Fibroblast of skin of right quadriceps (primary cell): ENCODE results near the gene PPP1CC.

ENCODE experiments used
- DNase-seq: peaks from one replicate; pipeline ENCODE4 v3.0.0-alpha.2; 2013

Gene PPP1CC

GRCh38 chr12:110686294-110686903, 56.3 kb downstream of the PPP1CC start:
- no peak for DNase-seq

DNA sequence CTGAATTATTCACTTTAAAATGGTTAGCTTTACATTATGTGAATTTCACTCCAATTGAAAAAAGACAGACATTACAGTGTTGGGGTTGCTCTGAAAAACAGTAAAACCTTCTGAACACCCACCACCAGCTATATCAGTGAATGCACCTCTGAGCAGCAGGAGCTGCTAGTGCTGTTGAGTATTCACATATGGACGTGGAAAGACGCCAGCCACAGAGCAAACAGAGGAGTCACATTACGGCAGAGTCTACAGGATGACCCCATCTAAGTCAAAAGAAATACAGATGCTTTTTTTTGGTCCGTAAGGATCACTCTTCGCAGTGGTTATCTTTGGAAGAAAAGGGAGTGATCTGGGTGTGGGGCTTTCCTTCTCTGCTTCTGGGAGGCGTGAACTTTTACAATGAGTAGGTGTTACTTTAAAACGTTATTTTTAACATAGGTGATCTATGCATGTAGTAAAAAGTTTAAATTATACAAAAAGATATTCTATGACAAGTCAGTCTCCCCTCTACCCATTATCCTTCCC, 58.3 kb downstream of the PPP1CC start:
- no peak for DNase-seq

DNA sequence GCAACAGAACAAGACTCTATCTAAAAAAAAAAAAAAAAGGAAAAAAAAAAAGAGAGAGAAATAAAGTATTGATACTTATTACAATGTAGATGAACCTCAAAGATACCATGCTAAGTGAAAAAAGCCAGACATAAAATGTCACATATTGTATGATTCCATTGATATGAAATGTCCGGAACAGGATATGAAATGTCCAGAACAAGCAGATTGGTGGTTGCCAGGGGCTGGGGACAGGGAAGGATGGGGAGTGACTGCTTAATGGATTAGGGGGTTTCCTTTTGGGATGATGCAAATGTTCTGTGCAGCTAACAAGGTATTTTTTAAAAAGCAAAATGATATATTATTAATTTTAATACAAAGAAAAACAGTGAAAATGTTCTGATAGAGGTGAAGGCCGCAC, 58.8 kb downstream of the PPP1CC start:
- DNase-seq = no peak

DNA sequence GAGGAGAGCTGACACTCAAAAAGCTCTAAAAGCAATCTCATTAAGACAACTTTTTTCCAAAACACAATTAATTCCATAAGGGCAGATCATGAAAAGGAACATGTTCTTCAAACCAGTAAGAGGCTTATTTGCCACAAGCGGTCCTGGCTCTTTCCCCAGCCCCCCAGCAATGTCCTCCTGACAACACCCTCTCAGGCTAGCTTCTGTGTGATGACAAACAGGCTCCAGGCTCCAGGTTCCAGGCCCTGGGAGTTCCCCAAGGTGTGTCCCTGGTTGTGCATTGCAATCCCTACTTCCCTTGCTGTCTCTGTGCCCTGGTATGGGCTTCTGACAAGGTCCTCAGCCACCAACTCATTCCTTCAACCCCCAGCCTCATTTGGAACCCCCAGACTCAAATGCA, 62.7 kb downstream of the PPP1CC start:
- no peak for DNase-seq

GRCh38 chr12:110679201-110679600, 63.5 kb downstream of the PPP1CC start:
- no peak for DNase-seq

DNA sequence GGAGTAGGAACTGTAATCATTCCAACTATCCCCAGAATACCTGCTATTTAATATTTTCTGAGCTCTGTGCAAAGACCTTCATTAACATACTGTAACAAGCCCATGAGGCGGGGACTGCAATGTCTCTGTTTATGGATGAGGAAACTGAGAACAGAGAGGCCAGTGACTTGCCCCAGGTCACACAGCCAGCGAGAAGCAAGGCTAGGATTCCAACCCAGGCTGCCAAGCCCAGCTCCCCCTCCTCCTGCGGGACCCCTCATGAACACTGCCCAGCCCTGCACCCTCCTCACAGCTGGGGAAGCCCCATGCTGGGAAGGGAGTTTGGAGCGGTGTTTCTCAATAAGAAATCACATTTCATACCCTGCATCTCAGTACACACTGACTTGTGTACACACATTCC, 64.7 kb downstream of the PPP1CC start:
- DNase-seq = no peak

DNA sequence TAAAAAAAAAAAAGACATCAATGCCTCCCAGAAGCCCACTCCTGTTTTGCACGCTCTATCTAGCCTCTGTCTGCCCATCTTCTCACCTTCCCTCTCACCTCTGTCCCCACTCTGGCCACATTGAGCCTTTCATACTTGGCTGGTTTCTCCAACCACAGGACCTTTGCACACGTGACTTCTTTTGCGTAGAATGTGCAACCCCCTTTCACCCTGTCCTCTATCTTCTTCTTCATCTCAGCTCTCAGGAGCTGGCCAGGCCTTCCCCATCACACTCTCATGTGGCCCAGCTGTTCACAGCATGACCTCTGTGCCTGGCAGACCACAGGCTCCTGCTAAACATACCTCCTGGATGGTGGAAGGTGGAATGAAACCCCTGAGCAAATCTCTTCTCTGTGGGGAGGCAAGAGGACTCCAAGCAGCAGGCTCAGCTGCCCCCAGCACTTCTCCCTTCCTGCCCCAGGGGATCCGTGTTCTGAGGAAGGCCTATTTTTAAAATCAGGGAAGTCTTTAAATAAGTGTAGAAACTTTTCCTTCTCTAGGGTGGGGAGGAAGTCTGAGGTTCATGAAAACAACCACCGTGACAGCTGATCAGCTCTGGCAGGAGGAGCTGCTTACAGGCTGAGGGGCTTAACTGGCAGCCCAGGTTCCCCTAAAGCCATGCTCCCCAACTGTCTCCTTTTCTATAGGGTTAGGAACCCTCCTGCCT, 65.3 kb downstream of the PPP1CC start:
- DNase-seq = no peak

DNA sequence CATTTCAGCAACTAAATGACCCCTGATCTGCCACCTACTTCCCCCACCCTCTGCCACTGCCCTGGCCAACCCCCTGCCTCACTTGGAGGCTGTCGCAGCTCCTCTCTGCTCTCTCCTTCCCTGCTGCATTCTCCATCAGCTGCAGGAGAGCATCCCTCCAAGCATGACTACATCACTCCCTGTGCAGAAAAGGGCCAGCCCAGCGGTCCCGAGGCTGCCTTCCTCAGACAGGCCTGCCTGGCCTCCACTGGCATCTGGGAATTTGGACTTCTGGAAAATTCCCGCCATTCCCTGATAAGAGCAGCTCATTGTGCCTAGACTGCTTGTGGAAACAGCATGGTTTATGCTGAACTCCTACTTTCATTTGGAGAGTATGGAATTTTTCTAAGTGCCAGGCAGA, 66.5 kb downstream of the PPP1CC start:
- DNase-seq = no peak

- no peak for DNase-seq
Observed at GRCh38 chr12:110670161-110670701, 72.5 kb downstream of the PPP1CC start.
